Upper lobe of right lung (tissue), 1 donor: Measurements from ENCODE around the gene DHX40. TPM values are rescaled to one million over a fixed set of nuclear protein-coding genes. Genes with fewer than 3 reads are reported as not detected.

Experiments used
- ATAC-seq: fragments of 200-7000 bp; cut with Tn5 transposase; one replicate; pipeline ENCODE4 v1.9.1; 2020; ENCODE audit warnings: mild to moderate bottlenecking, moderate library complexity
- DNase-seq: peaks from one replicate; pipeline ENCODE4 v3.0.0-alpha.2; 2020
- H3K27ac ChIP-seq: fragments of 200-600 bp; one replicate; pipeline ENCODE4 v1.8.0; 2022
- H3K27me3 ChIP-seq: fragments of 200-600 bp; one replicate; pipeline ENCODE4 v1.8.0; 2022; ENCODE audit warnings: mild to moderate bottlenecking
- H3K36me3 ChIP-seq: fragments of 200-600 bp; one replicate; pipeline ENCODE4 v1.8.0; 2022
- H3K4me1 ChIP-seq: fragments of 200-600 bp; one replicate; pipeline ENCODE4 v1.8.0; 2022
- H3K4me3 ChIP-seq: fragments of 200-600 bp; one replicate; pipeline ENCODE4 v1.8.0; 2022; ENCODE audit warnings: mild to moderate bottlenecking
- H3K9me3 ChIP-seq: fragments of 200-600 bp; one replicate; pipeline ENCODE4 v1.8.0; 2022
- intact Hi-C: fragments of 100-400 bp; cut with DNase I; formaldehyde crosslinking; loops from one replicate; pipeline ENCODE4 v1.11.0; 2022
- total RNA-seq: library from RNA; stranded (reverse); fragmentation: NEBNext Ultra II Directional; extraction: Animal tissue kit (Norgen Biotek cat#: 25700); gene quantifications from one replicate; pipeline ENCODE4 v1.2.1, GENCODE V29; 2021
- TF ChIP-seq, protein P1 (sequence below): fragments of 200-600 bp; IDR thresholded peaks from one replicate; pipeline ENCODE4 v1.8.0; 2022; ENCODE audit warnings: antibody characterized with exemption
- donor health status: DM: no; HTN: yes; CAD: no; lungs with severe emphysema.

DHX40 gene
- total RNA-seq, 1 donor from 2014 or later = 25.0 TPM

DNA sequence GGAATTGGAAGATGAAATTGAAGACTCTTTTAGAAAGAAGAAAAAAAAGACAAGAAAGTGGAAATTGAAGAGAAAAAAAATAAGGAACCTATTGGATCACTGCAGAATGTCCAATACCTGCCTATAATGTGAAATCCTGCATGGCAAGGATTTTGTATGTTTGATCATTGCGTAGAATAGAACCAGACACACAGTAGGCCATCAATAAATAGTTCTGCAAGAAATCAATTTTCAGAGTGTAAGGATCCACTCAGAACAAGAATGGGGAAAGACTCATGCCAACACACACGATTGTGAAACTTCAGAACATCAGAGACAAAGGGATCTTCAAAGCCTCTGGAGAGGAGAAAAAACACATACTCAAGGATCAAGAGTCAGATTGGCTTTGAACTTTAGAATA, 39.7 kb upstream of the DHX40 start:
- Histone ChIP-seq H3K27me3 (no peaks in the 10 kb centered on the region), H3K27ac (no peak overlapping the region), H3K9me3 (no peaks in the 10 kb centered on the region), H3K36me3 (no peaks in the 10 kb centered on the region), H3K4me3 (no peak overlapping the region), H3K4me1 (peaks cover 6% of the 10 kb centered on the region)
- no peak for DNase-seq
- ATAC-seq = no peak
- intact Hi-C loops = no loop called here
- TF ChIP-seq, protein P1, sequence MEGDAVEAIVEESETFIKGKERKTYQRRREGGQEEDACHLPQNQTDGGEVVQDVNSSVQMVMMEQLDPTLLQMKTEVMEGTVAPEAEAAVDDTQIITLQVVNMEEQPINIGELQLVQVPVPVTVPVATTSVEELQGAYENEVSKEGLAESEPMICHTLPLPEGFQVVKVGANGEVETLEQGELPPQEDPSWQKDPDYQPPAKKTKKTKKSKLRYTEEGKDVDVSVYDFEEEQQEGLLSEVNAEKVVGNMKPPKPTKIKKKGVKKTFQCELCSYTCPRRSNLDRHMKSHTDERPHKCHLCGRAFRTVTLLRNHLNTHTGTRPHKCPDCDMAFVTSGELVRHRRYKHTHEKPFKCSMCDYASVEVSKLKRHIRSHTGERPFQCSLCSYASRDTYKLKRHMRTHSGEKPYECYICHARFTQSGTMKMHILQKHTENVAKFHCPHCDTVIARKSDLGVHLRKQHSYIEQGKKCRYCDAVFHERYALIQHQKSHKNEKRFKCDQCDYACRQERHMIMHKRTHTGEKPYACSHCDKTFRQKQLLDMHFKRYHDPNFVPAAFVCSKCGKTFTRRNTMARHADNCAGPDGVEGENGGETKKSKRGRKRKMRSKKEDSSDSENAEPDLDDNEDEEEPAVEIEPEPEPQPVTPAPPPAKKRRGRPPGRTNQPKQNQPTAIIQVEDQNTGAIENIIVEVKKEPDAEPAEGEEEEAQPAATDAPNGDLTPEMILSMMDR = no peak

DNA sequence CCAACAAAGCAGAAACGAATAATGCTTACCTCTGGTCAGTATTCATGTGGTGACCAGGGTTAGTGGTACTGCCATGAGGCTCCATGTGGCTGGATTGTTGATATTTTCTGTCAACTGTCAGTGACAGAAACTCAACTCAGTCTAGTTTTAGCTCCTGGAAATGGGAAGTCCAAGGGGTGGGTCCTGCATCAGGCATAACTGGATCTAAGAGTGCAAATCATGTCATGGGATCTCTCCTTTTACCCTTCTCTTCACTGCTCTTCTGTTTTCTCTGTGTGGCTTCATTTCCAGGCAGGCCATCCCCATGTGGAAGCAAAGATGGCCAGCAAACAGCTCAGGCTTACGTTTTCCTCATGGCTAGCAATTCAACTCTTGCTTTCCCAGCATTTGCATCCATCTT, 39.0 kb upstream of the DHX40 start:
- ATAC-seq = no peak
- H3K9me3 ChIP-seq = no peaks in the 10 kb centered on the region

DNA sequence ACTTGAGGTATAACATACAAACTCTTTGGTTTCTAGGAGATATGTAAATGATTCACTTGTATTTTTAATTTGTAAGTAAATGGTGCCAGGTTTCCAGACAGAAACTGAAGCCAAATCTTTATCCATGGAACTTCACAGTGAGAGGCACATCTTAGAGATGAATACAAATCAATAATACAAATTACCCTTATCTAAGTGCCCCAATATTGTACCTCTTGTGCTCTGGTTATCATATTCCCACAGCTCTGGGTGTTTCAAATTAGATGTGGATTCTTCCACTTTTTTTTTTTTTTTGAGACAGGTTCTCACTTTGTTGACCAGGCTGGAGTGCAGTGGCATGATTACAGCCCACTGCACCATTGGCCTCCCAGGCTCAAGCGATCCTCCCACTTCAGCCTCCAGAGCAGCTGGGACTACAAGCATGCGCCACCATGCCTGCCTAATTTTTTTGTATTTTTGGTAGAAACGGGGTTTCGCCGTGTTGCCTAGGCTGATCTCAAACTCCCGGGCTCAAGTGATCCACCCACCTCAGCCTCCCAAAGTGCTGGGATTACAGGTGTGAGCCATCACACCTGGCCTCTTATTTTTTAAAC, 38.0 kb upstream of the DHX40 start:
- ATAC-seq = no peak
- Histone ChIP-seq H3K9me3 (no peaks in the 10 kb centered on the region), H3K4me3 (no peak overlapping the region), H3K4me1 (no peaks in the 10 kb centered on the region), H3K27me3 (no peaks in the 10 kb centered on the region), H3K36me3 (no peaks in the 10 kb centered on the region), H3K27ac (no peak overlapping the region)
- intact Hi-C loops = no loop called here
- TF ChIP-seq, protein P1 = no peak
- no peak for DNase-seq

More for the DNA sequence above, 39.0 kb upstream of the DHX40 start:
- Histone ChIP-seq H3K4me1 (no peaks in the 10 kb centered on the region), H3K27me3 (no peaks in the 10 kb centered on the region), H3K4me3 (no peak overlapping the region), H3K27ac (no peak overlapping the region), H3K36me3 (no peaks in the 10 kb centered on the region)
- intact Hi-C loops = no loop called here
- no peak for DNase-seq
- TF ChIP-seq, protein P1 = no peak

DNA sequence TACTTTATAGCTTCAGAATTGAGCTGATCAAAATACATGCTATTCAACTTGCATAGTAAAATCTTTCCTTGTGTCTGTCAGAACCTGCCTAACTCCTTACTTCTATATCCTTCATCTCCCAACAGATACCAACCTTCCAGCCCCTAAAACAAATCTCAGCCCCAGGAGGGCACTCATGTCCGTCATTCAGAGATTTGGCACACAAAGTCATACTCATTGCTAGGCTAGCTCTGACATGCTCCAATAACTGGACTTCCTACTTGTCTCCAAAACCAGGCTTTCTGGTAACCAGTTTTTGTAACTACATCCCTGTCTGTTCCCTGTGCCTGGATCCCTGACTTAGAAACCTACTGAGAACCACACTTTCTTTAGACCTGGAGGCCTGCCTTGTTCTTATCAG, 37.5 kb upstream of the DHX40 start:
- no peak for ATAC-seq
- no peaks in the 10 kb centered on the region for H3K4me1 ChIP-seq
- TF ChIP-seq, protein P1 = no peak
- no peak overlapping the region for H3K27ac ChIP-seq
- no peak overlapping the region for H3K4me3 ChIP-seq
- no peak for DNase-seq
- intact Hi-C loops = no loop called here
- no peaks in the 10 kb centered on the region for H3K36me3 ChIP-seq
- H3K9me3 ChIP-seq = no peaks in the 10 kb centered on the region
- no peaks in the 10 kb centered on the region for H3K27me3 ChIP-seq

DNA sequence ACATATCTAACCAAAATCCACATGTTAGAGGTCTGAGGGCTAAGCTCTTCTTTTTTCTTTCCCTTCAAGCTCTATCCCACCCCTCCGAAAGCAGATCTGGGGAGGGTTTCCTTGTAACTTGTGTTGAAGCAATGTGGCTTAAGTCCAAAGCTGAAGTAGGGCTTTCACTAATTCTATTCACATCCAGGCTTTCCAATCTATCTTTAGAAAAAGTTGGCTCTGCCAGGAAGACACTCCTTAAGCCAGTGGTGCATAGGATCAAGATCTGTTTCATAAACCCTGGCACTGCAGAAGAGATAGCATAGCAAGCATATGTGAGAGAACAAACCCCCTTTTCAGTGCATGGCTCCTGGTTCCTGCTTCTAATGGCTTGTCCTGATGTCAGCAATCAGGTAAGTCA, 34.9 kb upstream of the DHX40 start:
- DNase-seq (no peak), ATAC-seq (no peak)
- Histone ChIP-seq H3K9me3 (no peaks in the 10 kb centered on the region), H3K4me3 (no peak overlapping the region), H3K27me3 (no peaks in the 10 kb centered on the region), H3K27ac (no peak overlapping the region), H3K36me3 (no peaks in the 10 kb centered on the region), H3K4me1 (no peaks in the 10 kb centered on the region)
- TF ChIP-seq, protein P1 = no peak
- intact Hi-C loops = no loop called here

DNA sequence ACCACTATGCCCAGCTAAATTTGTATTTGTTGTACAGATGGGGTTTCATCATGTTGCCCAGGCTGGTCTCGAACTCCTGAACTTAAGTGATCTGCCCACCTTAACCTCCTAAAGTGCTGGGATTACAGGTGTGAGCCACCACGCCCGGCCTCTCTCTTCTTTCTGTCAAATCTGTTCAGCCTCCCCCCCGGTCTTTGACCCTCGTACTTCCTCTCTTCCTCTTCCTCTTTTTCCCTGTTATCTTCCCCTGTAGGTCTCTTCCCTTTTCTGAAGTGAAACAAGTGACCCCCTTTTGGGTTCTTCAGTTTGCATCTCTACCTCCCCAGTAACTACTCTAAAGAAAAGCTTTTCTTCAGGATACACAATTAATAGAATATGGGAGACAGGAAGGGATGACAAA, 31.7 kb upstream of the DHX40 start:
- H3K4me1 ChIP-seq = no peaks in the 10 kb centered on the region
- intact Hi-C loops = no loop called here
- peak; percentile 63 for ATAC-seq

More for the DNA sequence above, 31.7 kb upstream of the DHX40 start:
- no peak for DNase-seq
- no peaks in the 10 kb centered on the region for H3K27me3 ChIP-seq
- no peak overlapping the region for H3K4me3 ChIP-seq
- no peaks in the 10 kb centered on the region for H3K9me3 ChIP-seq
- no peak overlapping the region for H3K27ac ChIP-seq
- no peaks in the 10 kb centered on the region for H3K36me3 ChIP-seq
- TF ChIP-seq, protein P1 = no peak
